HCT116 (cell line): ENCODE results near the gene VASH2. TPM values are rescaled to one million over a fixed set of nuclear protein-coding genes. Genes with fewer than 3 reads are reported as not detected.

ENCODE experiments used
- ATAC-seq: fragments of 200-7000 bp; cut with Tn5 transposase; 2 replicates; pipeline ENCODE4 v1.9.1; 2020; ENCODE audit warnings: mild to moderate bottlenecking, moderate library complexity
- BruUV-seq: library from RNA; stranded (reverse); fragments of 400-500 nt; replicated peaks from 2 replicates; lab custom pipeline; 2021; lab: Mats Ljungman, UMichigan
- CTCF ChIA-PET: fragments of 300-600 bp; sonication (Branson Sonifier 250); formaldehyde crosslinking; loops from one replicate; lab custom pipeline; 2021; ENCODE audit warnings: antibody characterized with exemption; lab: Charles Lee
- POLR2A ChIA-PET: fragments of 300-600, 350-600 bp; sonication (Branson Sonifier 250); formaldehyde crosslinking; loops from one replicate; lab custom pipeline; 2021; ENCODE audit warnings: antibody characterized with exemption; lab: Charles Lee
- RAD21 ChIA-PET, 2 experiments: fragments of 300-600 bp; sonication (Branson Sonifier 250); formaldehyde crosslinking; loops; one replicate each; lab custom pipeline; 2023; ENCODE audit warnings: low total read pairs in 2 of 2; ENCODE audit not compliant: uncharacterized antibody in 2 of 2, unreplicated experiment in 2 of 2, low non-redundant PET in 1 of 2; lab: Charles Lee
- DNase-seq: peaks from one replicate; pipeline ENCODE4 v3.0.0-alpha.2; 2010; ENCODE audit warnings: low read depth, low spot score
- H2AFZ ChIP-seq: fragments of 200-600 bp; shearing (Covaris generic), sonication (generic); 2 replicates; pipeline ENCODE4 v1.6.1; 2017; ENCODE audit warnings: low read depth, mixed run types, mixed read lengths, antibody characterized with exemption, low read length; ENCODE audit not compliant: poor library complexity, severe bottlenecking
- H3K27ac ChIP-seq: 2 replicates; pipeline ENCODE4 v1.5.1; 2012; ENCODE audit warnings: low read depth, low read length
- H3K27me3 ChIP-seq: fragments of 200-600 bp; sonication (generic); 2 replicates; pipeline ENCODE4 v1.6.1; 2016; ENCODE audit warnings: mixed run types, low read length, mixed read lengths; ENCODE audit not compliant: insufficient read depth
- H3K36me3 ChIP-seq, 2 experiments: fragments of 200-500 bp in 1 of 2; fragments of 200-600 bp in 1 of 2; sonication (Bioruptor generic) in 1 of 2; sonication (generic) in 1 of 2; 2 replicates each; pipeline versions ENCODE4 v1.5.1 to v1.6.1; 2014 to 2016; ENCODE audit warnings: low read length in 2 of 2, inconsistent platforms in 1 of 2, mixed read lengths in 1 of 2, mixed run types in 1 of 2; ENCODE audit not compliant: insufficient read depth in 2 of 2, control insufficient read depth in 1 of 2
- H3K4me1 ChIP-seq, 2 experiments: fragments of 200-600 bp in 1 of 2; sonication (generic) in 1 of 2; 2 replicates each; pipeline versions ENCODE4 v1.5.1 to v1.6.1; 2012 to 2017; ENCODE audit warnings: low read length in 2 of 2, inconsistent platforms in 1 of 2, mild to moderate bottlenecking in 1 of 2, mixed read lengths in 1 of 2, mixed run types in 1 of 2, moderate library complexity in 1 of 2; ENCODE audit not compliant: insufficient read depth in 2 of 2, control insufficient read depth in 1 of 2
- H3K4me2 ChIP-seq: fragments of 200-600 bp; sonication (generic); 2 replicates; pipeline ENCODE4 v1.6.1; 2017; ENCODE audit warnings: mixed run types, low read length, mixed read lengths
- H3K4me3 ChIP-seq, 2 experiments: fragments of 200-600 bp in 1 of 2; sonication (generic) in 1 of 2; replicated peaks in 1 of 2; 2 replicates each; pipeline ENCODE4 v1.5.1; 2011 to 2016; ENCODE audit warnings: low read length in 2 of 2, control low read depth in 1 of 2, low read depth in 1 of 2, mild to moderate bottlenecking in 1 of 2, mixed read lengths in 1 of 2, mixed run types in 1 of 2
- H3K79me2 ChIP-seq: fragments of 200-600 bp; sonication (generic); 2 replicates; pipeline ENCODE4 v1.6.1; 2017; ENCODE audit warnings: mild to moderate bottlenecking, mixed run types, low read length, moderate library complexity, mixed read lengths; ENCODE audit not compliant: insufficient read depth
- H3K9ac ChIP-seq: fragments of 200-600 bp; sonication (generic); 2 replicates; pipeline ENCODE4 v1.6.1; 2016; ENCODE audit warnings: low read length, mixed read lengths
- H3K9me2 ChIP-seq: fragments of 200-600 bp; sonication (generic), shearing (Covaris generic); 2 replicates; pipeline ENCODE4 v1.6.1; 2017; ENCODE audit warnings: mixed run types, mild to moderate bottlenecking, moderate library complexity; ENCODE audit not compliant: insufficient read depth
- H3K9me3 ChIP-seq, 2 experiments: fragments of 200-500 bp in 1 of 2; fragments of 200-600 bp in 1 of 2; sonication (Bioruptor generic) in 1 of 2; sonication (generic) in 1 of 2; 2 replicates each; pipeline ENCODE4 v1.6.1; 2014 to 2017; ENCODE audit warnings: low read length in 2 of 2, mixed read lengths in 2 of 2, inconsistent platforms in 1 of 2, low read depth in 1 of 2, mild to moderate bottlenecking in 1 of 2, mixed run types in 1 of 2, moderate library complexity in 1 of 2; ENCODE audit not compliant: control insufficient read depth in 1 of 2, insufficient read depth in 1 of 2
- H4K20me1 ChIP-seq: fragments of 200-600 bp; sonication (generic), shearing (Covaris generic); 2 replicates; pipeline ENCODE4 v1.6.1; 2017; ENCODE audit warnings: mixed run types, mild to moderate bottlenecking, moderate library complexity; ENCODE audit not compliant: insufficient read depth
- CEBPB ChIP-seq: IDR thresholded peaks from 2 replicates; pipeline ENCODE4 v1.6.1; 2012; ENCODE audit warnings: low read depth
- EZH2 ChIP-seq: fragments of 200-600 bp; sonication (generic); IDR thresholded peaks from 2 replicates; pipeline ENCODE4 v1.6.1; 2017; ENCODE audit warnings: antibody characterized with exemption, mixed run types
- FOSL1 ChIP-seq: IDR thresholded peaks from 2 replicates; pipeline ENCODE4 v1.6.1; 2012; ENCODE audit warnings: low read depth
- POLR2A ChIP-seq: IDR thresholded peaks from 2 replicates; pipeline ENCODE4 v1.7.0; 2011; ENCODE audit warnings: borderline replicate concordance; ENCODE audit not compliant: insufficient read depth, insufficient read length; ENCODE audit errors: extremely low read depth
- SRF ChIP-seq: IDR thresholded peaks from 2 replicates; pipeline ENCODE4 v1.6.1; 2012; ENCODE audit warnings: low read depth
- YY1 ChIP-seq: IDR thresholded peaks from 2 replicates; pipeline ENCODE4 v1.6.1; 2011; ENCODE audit warnings: low read length, low read depth, moderate library complexity, mild to moderate bottlenecking; ENCODE audit not compliant: insufficient replicate concordance; ENCODE audit errors: extremely low read depth
- intact Hi-C: fragments of 100-400 bp; cut with micrococcal nuclease; formaldehyde crosslinking; loops from 2 replicates; pipeline ENCODE4 v1.10.0; 2022
- total RNA-seq: library from RNA; stranded (reverse); gene quantifications from one replicate; pipeline ENCODE4 v1.2.1, GENCODE V29; 2021; ENCODE audit not compliant: unreplicated experiment
- TF ChIP-seq, protein P1 (sequence below), 3 experiments: fragments of 200-600 bp in 1 of 3; sonication (generic) in 1 of 3; IDR thresholded peaks in 2 of 3; conservative IDR thresholded peaks in 1 of 3; 2 replicates each; pipeline ENCODE4 v1.5.1; 2012 to 2017; ENCODE audit warnings: low read depth in 2 of 3, low read length in 2 of 3, antibody characterized with exemption in 1 of 3, borderline replicate concordance in 1 of 3, control low read depth in 1 of 3, mild to moderate bottlenecking in 1 of 3, mixed read lengths in 1 of 3, mixed run types in 1 of 3, moderate library complexity in 1 of 3; ENCODE audit not compliant: insufficient read depth in 1 of 3

Gene VASH2
- total RNA-seq, 1 experiment from 2014 or later: 5.7 TPM

DNA sequence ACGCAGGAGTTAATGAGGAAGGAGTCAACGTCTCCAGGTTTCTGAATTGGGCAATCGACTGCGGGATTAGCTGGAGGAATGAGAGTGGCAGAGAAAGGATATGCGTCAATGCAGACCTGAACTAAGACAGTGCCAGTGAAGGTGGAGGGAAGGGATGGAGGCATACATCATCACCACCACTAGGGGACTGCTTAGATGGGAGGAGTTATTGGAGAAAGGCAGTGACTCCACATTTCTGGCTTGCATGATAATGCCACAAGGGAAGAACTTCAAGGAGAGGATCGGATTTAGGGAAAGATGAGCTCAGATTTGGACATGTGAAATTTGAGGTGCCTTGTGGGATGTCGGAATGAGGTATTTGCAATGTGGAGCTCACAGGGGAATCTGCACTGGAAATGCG, 17.5 kb downstream of the VASH2 start:
- Histone ChIP-seq H3K4me2 (0 out of 2 replicates have a peak overlapping the region, but pooled peaks have one; percentile 10), H3K79me2 (no peaks in the 10 kb centered on the region), H3K27ac (no peak overlapping the region), H3K36me3 (no peaks in the 10 kb centered on the region), H3K27me3 (no peaks in the 10 kb centered on the region), H3K4me1 (peaks cover 2 to 9% of the 10 kb centered on the region in 2 experiments; a peak in 3 of 4 replicates), H3K4me3 (no peak overlapping the region), H4K20me1 (no peaks in the 10 kb centered on the region), H3K9ac (no peak overlapping the region), H3K9me2 (no peaks in the 10 kb centered on the region), H3K9me3 (no peaks in the 10 kb centered on the region), H2AFZ (no peak overlapping the region)
- TF ChIP-seq, protein P1, sequence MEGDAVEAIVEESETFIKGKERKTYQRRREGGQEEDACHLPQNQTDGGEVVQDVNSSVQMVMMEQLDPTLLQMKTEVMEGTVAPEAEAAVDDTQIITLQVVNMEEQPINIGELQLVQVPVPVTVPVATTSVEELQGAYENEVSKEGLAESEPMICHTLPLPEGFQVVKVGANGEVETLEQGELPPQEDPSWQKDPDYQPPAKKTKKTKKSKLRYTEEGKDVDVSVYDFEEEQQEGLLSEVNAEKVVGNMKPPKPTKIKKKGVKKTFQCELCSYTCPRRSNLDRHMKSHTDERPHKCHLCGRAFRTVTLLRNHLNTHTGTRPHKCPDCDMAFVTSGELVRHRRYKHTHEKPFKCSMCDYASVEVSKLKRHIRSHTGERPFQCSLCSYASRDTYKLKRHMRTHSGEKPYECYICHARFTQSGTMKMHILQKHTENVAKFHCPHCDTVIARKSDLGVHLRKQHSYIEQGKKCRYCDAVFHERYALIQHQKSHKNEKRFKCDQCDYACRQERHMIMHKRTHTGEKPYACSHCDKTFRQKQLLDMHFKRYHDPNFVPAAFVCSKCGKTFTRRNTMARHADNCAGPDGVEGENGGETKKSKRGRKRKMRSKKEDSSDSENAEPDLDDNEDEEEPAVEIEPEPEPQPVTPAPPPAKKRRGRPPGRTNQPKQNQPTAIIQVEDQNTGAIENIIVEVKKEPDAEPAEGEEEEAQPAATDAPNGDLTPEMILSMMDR (IDR thresholded peaks at IDR 0.05 in 2 of 3, conservative IDR thresholded peaks at IDR 0.05 in 1 of 3; ENCODE audit: borderline replicate concordance in 1 of 3, insufficient read depth in 1 of 3, low read depth in 2 of 3, low read length in 2 of 3): peak; percentile 5 to 73 (median 72); a peak in 4 of 6 replicates
- TF ChIP-seq POLR2A (no peak), EZH2 (no peak), SRF (no peak), FOSL1 (no peak), YY1 (no peak)
- ChIA-PET RAD21 (no interaction called here), CTCF (no interaction called here), POLR2A (interaction anchor here (0.7 kb wide), 1 partner anchor 110 kb away, joined by 3 read pairs; the partner anchor contains the start of gene FLVCR1)
- intact Hi-C loops: no loop called here
- peak; percentile 34 for DNase-seq
- peak; percentile 100 for ATAC-seq
- no TSS peak for BruUV-seq

DNA sequence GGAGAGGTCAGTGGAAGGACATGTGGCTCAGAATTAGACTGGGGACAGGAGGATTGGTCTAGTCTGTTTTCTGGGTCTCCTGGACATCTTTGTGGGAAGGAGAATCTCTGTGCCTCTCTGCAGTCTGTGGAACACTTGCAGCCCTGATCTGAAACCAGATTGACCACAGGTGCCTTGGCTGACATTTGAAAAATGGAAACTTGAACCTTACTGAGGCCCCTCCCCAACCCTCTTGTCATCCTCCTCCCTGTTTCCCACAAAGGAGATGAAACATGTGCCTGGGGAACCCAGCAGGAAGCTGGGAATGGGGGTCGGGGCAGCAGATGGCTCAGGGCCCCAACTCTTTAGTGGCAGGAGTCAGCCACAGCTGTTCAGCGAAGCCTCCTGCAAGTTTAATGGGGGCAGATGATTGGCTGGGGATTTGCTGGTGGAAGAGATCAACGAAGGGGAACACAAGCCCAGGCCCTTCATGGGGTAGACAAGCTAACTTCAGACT, 18.1 kb downstream of the VASH2 start:
- Histone ChIP-seq H4K20me1 (no peaks in the 10 kb centered on the region), H2AFZ (no peak overlapping the region), H3K4me3 (no peak overlapping the region), H3K9ac (no peak overlapping the region), H3K9me2 (no peaks in the 10 kb centered on the region), H3K36me3 (no peaks in the 10 kb centered on the region), H3K27ac (no peak overlapping the region), H3K4me1 (peaks cover 2 to 9% of the 10 kb centered on the region in 2 experiments; a peak in 3 of 4 replicates), H3K9me3 (no peaks in the 10 kb centered on the region), H3K79me2 (no peaks in the 10 kb centered on the region), H3K27me3 (no peaks in the 10 kb centered on the region), H3K4me2 (no peak overlapping the region)
- no peak for DNase-seq
- TF ChIP-seq CEBPB: no peak
- no TSS peak for BruUV-seq
- 0 out of 2 replicates have a peak, but pooled peaks have one; percentile 4 for ATAC-seq
- intact Hi-C loops: no loop called here
- ChIA-PET RAD21 (no interaction called here), CTCF (no interaction called here), POLR2A (interaction anchor here (0.7 kb wide), 1 partner anchor 111 kb away, joined by 3 read pairs; the partner anchor contains the start of gene FLVCR1)
